Measurements from ENCODE around the gene HS3ST5. TPM values are rescaled to one million over a fixed set of nuclear protein-coding genes. Genes with fewer than 3 reads are reported as not detected.

The HS3ST5 gene
- total and polyA plus RNA-seq, 4 donors: not detected

GRCh38 chr6:114170958-114171387 lies 171.8 kb downstream of the HS3ST5 start:
- Histone ChIP-seq H3K9ac (ENCODE audit: low read depth in 1 of 2, low read length in 2 of 2) (no peak overlapping the region), H3K36me3 (ENCODE audit: control insufficient read depth in 4 of 4, insufficient read depth in 3 of 4, low read depth in 1 of 4, low read length in 3 of 4) (no peaks in the 10 kb centered on the region), H3K27ac (ENCODE audit: low read depth in 1 of 2, low read length in 2 of 2) (no peak overlapping the region), H3K9me3 (ENCODE audit: control insufficient read depth in 4 of 4, low read length in 3 of 4) (no peaks in the 10 kb centered on the region), H3K4me1 (ENCODE audit: control insufficient read depth in 4 of 4, insufficient read depth in 4 of 4, low read length in 3 of 4) (peaks cover 5 to 23% (median 13%) of the 10 kb centered on the region in 4 donors), H3K4me3 (ENCODE audit: low read depth in 1 of 3, low read length in 3 of 3) (no peak overlapping the region), H3K27me3 (ENCODE audit: control insufficient read depth in 4 of 4, insufficient read depth in 4 of 4, low read length in 3 of 4) (peaks cover 0 to 6% (median 0%) of the 10 kb centered on the region in 4 donors)
- DNase-seq (ENCODE audit: low spot score): no peak
- 82% methylated on average over 1 of the region's 1 CpG for WGBS
- TF ChIP-seq SP1 (IDR thresholded peaks at IDR 0.05): no peak
- TF ChIP-seq RXRA (IDR thresholded peaks at IDR 0.05): no peak
- TF ChIP-seq GABPA (IDR thresholded peaks at IDR 0.05 in 1 of 2, conservative IDR thresholded peaks at IDR 0.05 in 1 of 2): no peak
- TF ChIP-seq TAF1 (conservative IDR thresholded peaks at IDR 0.05): no peak
- TF ChIP-seq, protein P1, sequence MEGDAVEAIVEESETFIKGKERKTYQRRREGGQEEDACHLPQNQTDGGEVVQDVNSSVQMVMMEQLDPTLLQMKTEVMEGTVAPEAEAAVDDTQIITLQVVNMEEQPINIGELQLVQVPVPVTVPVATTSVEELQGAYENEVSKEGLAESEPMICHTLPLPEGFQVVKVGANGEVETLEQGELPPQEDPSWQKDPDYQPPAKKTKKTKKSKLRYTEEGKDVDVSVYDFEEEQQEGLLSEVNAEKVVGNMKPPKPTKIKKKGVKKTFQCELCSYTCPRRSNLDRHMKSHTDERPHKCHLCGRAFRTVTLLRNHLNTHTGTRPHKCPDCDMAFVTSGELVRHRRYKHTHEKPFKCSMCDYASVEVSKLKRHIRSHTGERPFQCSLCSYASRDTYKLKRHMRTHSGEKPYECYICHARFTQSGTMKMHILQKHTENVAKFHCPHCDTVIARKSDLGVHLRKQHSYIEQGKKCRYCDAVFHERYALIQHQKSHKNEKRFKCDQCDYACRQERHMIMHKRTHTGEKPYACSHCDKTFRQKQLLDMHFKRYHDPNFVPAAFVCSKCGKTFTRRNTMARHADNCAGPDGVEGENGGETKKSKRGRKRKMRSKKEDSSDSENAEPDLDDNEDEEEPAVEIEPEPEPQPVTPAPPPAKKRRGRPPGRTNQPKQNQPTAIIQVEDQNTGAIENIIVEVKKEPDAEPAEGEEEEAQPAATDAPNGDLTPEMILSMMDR (IDR thresholded peaks at IDR 0.05; ENCODE audit: low read depth, low read length, missing input control): no peak
- no peak for TF ChIP-seq EGR1 (IDR thresholded peaks at IDR 0.05; ENCODE audit: low read depth in 2 of 2)
- no peak for TF ChIP-seq HNF4A (conservative IDR thresholded peaks at IDR 0.05)
- TF ChIP-seq HNF4G (IDR thresholded peaks at IDR 0.05): no peak
- no peak for TF ChIP-seq JUND (IDR thresholded peaks at IDR 0.05)
- TF ChIP-seq REST (IDR thresholded peaks at IDR 0.05): no peak
- TF ChIP-seq FOXA2 (IDR thresholded peaks at IDR 0.05): no peak
- TF ChIP-seq YY1 (IDR thresholded peaks at IDR 0.05): no peak
- no peak for TF ChIP-seq MAX (IDR thresholded peaks at IDR 0.05)
- no peak for TF ChIP-seq NR2F2 (IDR thresholded peaks at IDR 0.05)
- no peak for TF ChIP-seq FOXA1 (IDR thresholded peaks at IDR 0.05)
- TF ChIP-seq, protein P2, sequence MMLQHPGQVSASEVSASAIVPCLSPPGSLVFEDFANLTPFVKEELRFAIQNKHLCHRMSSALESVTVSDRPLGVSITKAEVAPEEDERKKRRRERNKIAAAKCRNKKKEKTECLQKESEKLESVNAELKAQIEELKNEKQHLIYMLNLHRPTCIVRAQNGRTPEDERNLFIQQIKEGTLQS (IDR thresholded peaks at IDR 0.05): no peak
- TF ChIP-seq, protein P3, sequence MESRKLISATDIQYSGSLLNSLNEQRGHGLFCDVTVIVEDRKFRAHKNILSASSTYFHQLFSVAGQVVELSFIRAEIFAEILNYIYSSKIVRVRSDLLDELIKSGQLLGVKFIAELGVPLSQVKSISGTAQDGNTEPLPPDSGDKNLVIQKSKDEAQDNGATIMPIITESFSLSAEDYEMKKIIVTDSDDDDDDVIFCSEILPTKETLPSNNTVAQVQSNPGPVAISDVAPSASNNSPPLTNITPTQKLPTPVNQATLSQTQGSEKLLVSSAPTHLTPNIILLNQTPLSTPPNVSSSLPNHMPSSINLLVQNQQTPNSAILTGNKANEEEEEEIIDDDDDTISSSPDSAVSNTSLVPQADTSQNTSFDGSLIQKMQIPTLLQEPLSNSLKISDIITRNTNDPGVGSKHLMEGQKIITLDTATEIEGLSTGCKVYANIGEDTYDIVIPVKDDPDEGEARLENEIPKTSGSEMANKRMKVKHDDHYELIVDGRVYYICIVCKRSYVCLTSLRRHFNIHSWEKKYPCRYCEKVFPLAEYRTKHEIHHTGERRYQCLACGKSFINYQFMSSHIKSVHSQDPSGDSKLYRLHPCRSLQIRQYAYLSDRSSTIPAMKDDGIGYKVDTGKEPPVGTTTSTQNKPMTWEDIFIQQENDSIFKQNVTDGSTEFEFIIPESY (IDR thresholded peaks at IDR 0.05): no peak
- no peak for TF ChIP-seq RAD21 (IDR thresholded peaks at IDR 0.05)
